HG03097 (cell line): ENCODE measurements around the gene CD93.

Source experiments
- ATAC-seq: cut with Tn5 transposase; IDR thresholded peaks from one replicate; pipeline ENCODE4 v1.9.1; 2021; ENCODE audit not compliant: unreplicated experiment, low FRiP score

The CD93 gene

DNA sequence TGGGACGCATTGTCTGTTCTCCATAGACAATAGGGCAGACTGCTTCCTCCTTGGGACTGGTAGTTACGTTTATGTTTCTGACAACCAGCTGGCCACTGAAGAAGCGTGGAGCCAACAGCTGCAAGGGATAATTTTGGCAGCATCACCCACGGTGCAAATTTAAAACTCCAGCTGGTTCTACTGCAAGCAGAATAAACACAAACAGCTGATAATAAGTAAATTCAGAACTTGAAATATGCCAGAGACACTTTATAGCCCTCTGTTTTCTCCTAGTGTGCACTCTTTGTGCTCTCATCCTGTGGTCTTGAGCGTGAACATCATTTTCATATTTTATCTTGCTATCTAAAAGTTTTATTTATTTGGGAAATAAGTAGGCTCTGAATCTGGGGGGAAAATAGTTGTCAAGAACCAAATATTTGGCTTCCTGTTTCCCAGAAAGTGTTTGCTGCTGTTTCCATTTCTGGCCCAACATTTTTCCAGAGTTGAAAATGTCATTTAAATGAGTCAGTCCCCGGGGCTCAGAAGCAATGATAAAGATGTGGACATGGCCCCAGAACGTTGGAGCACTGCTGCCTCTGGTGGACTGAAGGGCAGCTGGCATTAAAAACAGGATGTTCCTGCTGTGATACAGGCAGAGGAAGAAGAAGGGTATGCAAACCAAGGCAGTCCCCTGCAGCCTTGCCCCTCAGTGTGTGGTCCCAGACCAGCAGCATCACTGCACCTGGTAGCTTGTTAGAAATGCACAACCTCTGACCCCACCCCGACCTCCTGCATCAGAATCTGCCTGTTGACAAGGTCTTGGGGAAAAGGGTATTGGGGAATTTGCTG lies 24.2 kb downstream of the CD93 start:
- no peak for ATAC-seq

GRCh38 chr20:23061262-23061661 lies 24.9 kb downstream of the CD93 start:
- ATAC-seq: no peak

- ATAC-seq: no peak
These were observed 25.5 kb downstream of the CD93 start for GRCh38 chr20:23060629-23061028.

DNA sequence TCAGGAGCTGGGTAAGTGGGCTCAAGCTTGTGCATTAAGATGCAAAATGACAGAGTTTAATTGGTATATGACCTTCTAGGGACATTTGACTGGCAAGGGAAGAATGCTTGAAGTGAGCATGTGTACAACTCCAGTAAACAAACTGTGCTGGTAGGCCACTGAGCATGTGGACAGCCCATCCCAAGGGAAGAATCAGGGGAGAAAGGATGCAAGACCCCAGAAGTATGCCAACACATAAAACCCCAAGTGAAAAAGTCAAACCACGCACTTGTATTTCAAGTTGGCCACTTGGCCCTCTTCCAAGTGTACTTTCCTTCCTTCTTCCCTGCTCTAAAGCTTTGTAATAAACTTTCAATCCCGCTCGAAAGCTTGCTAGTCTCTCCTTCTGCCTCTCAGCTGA lies 26.3 kb downstream of the CD93 start:
- no peak for ATAC-seq

- no peak for ATAC-seq
These were observed 27.1 kb downstream of the CD93 start for GRCh38 chr20:23059001-23059400.

- no peak for ATAC-seq
These were observed 27.9 kb downstream of the CD93 start for GRCh38 chr20:23058240-23058639.

DNA sequence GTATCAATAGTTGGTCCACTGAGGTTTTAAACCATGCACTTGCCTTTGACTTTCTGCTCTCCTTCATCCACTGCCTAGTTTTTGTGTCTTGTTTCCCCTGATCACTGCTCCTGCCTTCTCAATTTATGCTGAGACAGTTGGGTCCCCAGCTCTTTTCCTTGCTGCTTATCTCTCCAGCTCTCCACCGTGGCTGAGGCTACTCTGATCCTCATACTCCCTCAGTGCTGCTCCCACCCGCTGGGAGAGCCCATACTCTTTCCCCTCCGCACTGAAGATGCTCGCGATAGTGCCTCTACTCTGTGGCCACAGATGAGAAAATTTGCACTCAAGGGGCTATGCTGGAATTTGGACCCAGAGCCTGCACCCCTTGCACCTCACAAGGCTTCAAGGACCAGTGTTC lies 33.2 kb downstream of the CD93 start:
- no peak for ATAC-seq

- ATAC-seq: no peak
These were observed 35.1 kb downstream of the CD93 start for GRCh38 chr20:23050847-23051627.

DNA sequence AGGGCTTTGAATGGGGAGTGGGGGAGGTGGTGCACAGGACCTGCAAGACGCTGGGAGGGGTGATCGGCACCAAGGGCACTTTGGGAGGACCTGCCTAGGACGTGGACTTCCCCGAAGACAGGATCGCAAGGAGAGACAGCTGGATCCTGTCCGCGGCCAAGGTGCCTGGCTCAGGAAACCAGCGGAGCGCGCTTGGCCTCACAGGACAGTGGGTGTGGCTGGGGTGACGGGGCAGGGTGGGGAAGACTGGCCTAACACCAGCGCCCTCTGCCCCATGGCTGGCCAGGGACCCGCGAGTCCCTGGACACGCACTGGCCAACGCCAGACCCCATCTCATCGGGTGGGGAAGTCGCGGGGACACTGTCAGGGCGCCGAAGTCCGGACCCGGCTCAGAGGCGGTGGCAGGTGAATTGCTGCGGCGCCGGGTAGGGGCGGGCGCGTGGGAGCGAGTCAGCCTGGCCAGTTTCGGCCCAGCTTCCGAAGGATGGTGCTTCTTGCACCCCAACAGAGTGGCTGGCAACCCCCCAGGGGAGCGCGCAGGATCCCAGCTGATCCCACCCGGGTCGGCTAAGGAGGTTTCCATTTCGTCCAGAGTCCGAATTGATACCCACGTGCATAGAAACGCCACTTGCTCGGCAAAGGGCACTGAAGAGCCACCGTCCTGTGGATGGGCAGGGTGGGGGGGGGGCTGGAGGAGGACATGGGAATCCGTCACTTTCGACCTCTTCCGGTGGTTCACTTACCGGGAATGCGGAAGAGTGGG lies 35.9 kb downstream of the CD93 start:
- ATAC-seq: no peak

DNA sequence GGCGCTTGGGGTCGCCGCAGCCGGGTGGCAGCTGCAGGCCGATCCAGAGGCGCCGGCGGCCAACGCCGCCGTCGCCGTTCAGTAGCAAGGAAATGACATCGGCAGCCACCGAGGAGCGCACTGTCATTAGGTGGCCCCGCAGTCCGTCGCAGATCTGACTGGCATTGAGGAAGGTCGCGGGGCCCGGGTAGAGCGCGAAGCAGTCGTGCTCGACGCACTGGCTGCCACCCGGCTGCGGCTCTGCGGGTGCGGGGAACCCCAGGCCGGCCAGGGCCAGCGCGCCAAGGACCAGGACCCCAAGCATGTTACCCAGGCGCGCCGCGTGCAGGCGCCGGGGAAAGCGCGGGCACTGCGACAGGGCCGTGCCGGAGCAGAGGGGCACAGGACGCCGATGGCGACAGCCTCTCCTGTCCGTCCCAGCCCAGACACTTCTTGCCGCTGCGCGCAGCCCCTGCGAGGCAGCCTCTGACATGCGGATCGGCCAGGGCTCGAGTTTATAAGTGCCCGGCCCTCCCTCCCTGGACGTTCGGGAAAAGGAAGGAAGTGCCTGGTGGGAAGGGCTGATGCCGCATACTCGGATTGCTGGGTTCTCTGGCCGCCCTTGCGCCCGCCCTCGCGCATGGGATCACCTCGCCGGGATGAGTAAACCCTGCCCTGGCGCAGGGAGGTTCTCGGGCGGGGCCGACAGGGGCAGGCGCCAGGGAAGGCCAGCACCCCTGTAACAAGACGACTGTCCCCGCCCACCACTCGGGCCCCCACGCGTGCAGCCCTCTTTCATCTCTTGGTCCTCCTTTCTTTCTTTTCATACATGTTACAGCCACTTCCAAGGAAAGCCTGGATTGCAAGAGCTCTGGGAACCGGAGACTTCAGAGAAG lies 36.7 kb downstream of the CD93 start, which contains the start of gene THBD:
Gene THBD, minus strand, starts transcription at position 472 of the 875 bp plus-strand sequence. Its CDS starts 168 bp downstream, at position 304.
- no peak for ATAC-seq

GRCh38 chr20:23048283-23049200 lies 37.6 kb downstream of the CD93 start:
- ATAC-seq: no peak

GRCh38 chr20:23047738-23048214 lies 38.3 kb downstream of the CD93 start:
- no peak for ATAC-seq

DNA sequence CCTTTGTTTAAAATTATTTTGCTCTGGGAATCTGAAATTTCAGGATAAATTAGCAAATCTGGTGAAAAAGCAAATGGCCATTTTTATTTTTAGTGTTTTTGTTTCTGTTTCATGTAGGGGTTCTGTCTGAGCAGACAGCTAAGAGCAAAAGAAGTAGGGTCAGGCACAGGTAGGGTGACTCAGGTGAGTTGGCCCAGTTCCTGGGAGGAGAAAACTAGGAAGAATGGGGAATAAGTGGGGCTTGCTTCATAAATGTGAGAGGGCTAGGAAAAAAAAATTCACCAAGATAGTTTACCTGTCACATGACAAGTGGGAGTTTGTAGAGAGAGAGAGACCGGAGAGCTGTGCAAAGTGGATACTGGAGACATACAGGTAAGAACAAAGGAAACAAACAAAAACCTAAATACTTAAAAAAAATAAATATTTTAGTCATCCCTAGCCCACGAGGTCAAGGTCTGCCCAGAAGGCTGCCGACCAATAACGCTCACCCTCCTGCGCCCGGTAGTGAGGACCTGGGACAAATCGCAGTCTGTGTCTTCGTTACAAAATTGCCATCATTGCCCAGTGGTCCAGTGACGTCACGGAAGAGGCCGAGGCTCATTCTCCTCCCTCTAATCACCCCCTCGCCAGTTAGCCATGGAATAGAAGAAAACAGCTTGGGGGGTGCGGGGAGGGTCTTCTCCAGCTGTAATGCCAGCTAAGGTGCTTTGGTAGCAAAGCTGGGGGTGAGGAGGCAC lies 39.0 kb downstream of the CD93 start:
- ATAC-seq: no peak

DNA sequence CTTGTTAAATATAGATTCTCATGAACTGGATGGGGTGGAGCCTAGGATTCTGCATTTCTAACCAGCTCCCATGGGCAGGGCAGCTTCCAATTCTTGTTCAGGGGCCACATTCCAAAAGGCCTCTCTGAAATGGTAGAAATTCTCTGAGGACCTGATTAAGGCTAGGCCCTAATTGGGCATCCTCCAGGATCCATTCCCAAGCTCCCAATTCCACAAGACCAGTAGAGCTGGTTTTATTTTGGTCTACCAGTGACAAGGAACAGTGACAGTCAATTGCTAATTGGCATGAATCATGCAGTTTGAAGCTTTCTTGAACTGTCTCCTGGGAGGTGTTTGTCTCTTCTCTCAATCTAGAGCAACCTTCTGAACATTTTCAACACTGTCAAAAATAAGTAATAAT lies 39.7 kb downstream of the CD93 start:
- no peak for ATAC-seq

DNA sequence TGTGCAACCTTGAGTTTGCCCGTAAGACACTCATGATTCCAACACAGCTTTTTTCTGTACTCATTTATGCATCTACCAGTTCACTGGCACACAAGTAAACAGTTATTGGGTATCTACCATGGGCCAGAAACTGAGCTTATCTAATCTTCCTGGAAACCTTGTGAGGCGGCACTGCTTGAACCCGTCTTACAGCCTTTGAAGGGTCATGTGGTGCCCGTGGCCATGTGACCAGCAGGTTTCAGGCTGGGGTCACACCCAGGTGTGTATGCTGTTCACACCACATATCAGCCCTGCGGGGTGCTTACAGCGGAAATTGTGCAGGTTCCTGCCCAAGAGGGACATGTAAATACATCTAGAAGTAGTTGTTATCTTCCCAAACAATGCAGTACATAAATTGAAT lies 42.7 kb downstream of the CD93 start:
- ATAC-seq: no peak

DNA sequence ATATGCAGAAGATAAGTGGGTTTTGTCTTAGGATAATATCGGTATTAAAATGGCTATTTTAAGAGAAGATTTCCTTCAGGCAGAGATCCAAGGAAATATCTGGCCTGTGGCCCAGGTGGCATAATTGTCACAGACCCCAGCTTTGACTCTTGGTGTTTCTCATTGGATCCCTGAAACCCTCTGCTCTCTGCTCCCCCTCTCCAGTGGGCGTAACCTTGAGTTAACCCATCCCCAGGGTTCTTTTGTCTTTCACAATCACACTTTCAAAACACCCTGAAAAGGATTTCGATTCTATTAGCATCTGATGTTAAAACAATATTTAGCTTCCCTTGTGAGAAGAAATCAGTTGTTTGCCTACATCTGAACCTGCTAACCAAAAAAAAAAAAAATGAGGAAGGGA lies 43.9 kb downstream of the CD93 start:
- ATAC-seq: no peak

GRCh38 chr20:23039885-23040508 lies 46.1 kb downstream of the CD93 start:
- ATAC-seq: no peak
